DND-41 (cell line): Measurements from ENCODE around the gene ACAP3.

Experiments
- EZH2 ChIP-seq: IDR thresholded peaks from 3 replicates; pipeline ENCODE4 v1.6.1; 2012; ENCODE audit warnings: borderline replicate concordance, low read depth, mild to moderate bottlenecking, moderate library complexity, low read length, inconsistent platforms; ENCODE audit not compliant: severe bottlenecking
- TF ChIP-seq, protein P1 (sequence below): IDR thresholded peaks from 2 replicates; pipeline ENCODE4 v1.5.1; 2012; ENCODE audit warnings: borderline replicate concordance, low read length, moderate library complexity, mild to moderate bottlenecking; ENCODE audit not compliant: poor library complexity, severe bottlenecking; ENCODE audit errors: extremely low read depth

- TF ChIP-seq, protein P1, sequence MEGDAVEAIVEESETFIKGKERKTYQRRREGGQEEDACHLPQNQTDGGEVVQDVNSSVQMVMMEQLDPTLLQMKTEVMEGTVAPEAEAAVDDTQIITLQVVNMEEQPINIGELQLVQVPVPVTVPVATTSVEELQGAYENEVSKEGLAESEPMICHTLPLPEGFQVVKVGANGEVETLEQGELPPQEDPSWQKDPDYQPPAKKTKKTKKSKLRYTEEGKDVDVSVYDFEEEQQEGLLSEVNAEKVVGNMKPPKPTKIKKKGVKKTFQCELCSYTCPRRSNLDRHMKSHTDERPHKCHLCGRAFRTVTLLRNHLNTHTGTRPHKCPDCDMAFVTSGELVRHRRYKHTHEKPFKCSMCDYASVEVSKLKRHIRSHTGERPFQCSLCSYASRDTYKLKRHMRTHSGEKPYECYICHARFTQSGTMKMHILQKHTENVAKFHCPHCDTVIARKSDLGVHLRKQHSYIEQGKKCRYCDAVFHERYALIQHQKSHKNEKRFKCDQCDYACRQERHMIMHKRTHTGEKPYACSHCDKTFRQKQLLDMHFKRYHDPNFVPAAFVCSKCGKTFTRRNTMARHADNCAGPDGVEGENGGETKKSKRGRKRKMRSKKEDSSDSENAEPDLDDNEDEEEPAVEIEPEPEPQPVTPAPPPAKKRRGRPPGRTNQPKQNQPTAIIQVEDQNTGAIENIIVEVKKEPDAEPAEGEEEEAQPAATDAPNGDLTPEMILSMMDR = no peak
- no peak for TF ChIP-seq EZH2
These were observed 30.5 kb upstream of the ACAP3 start for GRCh38 chr1:1338278-1338677.
